NCI-H748 (cell line): Measurements from ENCODE around the gene ZNF292.
A peak's percentile ranks its signal among the peaks of the same experiment; 100 is the strongest.
"Not testable (repeated sequence)": the region's sequence is repeated elsewhere in the genome, so short reads cannot be mapped to it uniquely, and the experiment has no call there.

ENCODE experiments used
- DNase-seq: peaks from one replicate; lab custom pipeline; 2025; ENCODE audit not compliant: unreplicated experiment; lab: John Stamatoyannopoulos, UW

ZNF292 gene

DNA sequence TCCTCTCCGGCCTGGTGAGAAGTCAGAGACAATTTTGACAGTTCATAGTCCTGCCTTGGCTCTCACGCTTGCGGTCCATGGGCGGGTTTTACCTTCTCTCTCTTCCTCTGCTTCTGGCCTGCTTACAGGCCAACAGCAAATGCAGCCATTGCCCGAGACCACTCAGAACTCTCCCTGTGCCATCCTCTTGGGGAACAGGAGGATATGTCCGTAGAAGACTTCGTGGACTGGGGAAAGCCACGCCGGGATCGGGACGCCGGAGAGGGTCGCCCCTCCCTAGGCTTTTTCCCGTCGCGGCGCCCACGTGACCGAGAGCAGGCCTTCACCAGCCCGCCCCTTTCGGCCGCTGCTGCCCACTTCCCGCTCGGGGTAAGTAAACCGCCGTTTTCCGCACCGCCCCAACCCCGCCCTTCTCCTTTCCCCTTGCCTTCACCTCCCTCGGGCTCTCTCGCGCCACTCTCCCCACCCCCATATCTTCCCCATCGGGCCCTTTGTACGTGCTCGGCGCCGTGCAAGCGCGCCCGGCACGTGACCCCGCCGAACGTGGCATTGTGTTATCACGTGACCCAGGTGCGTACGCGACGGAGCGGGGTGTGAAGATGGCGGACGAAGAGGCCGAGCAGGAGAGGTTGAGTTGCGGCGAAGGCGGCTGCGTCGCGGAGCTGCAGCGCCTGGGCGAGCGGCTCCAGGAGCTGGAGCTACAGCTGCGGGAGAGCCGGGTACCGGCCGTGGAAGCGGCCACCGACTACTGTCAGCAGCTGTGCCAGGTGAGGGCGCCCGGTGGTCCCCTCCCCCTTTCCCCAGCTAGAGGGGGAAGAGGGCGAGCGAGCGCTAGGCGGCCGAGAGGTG, at the start of gene ZNF292:
Gene ZNF292 (plus strand): TSS at position 573 of the 849 bp plus-strand sequence. CDS start 27 bp downstream, at position 600.
- DNase-seq, result peak; percentile 99

DNA sequence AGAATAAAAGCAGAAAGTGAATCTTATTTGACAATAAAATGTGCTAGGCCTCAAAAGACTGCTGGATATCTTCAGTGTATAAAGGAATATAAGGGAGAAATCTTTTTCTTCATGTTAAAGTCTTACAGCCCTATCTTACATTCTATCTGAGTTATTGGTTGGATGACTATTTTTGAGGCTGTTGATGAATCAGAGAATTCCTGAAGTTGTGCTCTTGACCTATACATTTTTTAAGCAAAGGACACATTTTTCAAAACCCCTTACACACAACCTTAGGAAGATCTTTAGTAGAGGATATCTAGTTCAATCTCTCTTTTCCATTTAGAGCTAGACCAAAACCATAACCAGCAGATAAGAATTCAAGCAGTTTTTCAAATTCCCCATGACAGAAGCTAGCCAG, 49.5 kb upstream of the ZNF292 start:
- DNase-seq, result no peak

DNA sequence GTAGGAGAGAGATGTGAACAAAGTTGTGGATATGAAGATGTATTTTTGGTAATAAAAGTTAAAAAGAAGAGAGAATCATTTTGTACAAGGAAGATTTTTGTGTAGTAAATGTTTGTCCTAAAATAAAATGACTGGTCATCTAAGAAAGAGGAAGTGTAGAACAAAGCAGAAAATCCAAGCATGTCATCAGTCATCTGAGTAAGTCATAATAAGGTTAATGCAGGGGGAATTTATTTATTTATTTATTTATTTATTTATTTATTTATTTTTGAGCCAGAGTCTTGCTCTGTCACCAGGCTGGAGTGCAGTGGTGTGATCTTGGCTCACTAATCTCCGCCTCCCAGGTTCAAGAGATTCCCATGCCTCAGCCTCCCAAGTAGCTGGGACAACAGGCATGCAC, 44.7 kb upstream of the ZNF292 start:
- DNase-seq, result no peak

DNA sequence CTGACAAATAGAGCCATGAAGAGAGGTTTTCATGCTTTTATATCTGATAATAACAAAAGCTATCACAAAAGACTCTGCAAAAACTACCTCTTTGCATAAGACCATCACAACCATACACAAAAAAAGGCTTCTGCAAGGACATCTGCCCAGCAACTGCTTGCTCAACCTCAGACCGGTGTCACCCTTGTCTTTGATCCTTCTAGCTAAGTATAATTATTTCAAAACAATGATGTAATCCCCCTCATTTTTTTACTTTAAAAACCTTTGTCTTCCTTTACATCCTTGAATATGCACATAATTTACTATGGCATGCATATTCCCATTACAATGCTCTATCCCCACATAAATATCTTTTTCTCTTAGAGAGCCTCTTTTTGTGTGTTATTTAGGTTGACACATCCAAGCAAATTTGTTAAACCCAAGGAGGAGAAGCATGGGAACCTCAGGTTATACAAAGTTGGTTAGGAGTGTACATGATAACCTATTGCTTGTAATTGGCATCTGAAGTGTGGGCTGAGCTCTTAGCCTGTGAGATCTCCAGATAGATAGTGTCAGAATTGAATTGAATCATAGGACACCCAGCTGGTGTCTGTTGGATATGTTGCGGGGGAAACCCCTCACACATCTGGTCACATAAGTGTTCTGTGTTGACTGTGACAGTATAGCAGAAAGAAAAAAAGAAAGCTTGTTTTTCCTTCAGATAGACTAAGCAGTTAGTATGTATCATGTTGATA, 39.8 kb upstream of the ZNF292 start:
- no peak for DNase-seq

DNA sequence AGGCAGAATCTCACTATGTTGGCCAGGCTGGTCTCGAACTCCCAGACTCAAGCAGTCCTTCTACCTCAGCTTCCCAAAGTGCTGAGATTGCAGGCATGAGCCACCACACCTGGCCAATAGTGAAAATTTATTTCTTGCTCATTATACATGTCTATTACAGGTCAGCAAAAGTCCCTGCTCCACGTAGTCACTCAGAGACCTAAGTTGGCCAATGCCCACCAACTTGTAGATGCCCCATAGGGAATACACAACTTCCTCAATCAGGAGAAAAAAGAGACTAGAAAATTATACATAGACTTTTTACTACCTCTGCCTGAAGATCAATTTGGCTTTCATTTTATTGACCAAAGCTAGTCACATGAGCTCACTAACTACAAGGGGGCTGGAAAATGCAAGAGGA, 38.4 kb upstream of the ZNF292 start:
- DNase-seq, result no peak

DNA sequence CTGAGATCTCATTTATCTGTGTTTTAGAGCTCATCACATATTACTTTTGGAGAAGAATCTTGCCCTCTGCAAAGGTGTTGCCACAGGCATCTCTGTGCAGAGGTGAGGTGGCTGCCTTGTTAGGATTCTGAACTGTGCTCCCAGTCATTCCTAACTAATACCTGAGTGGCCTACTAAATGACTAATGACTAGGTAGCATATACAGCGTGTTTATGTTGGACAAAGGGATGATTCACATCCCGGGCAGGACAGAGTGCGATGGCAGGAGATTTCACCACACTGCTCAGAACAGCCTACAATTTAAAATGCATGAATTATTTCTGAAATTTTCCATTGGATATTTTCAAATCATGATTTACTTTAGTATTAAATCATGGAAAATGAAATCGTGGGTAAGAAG, 37.3 kb upstream of the ZNF292 start:
- DNase-seq, result no peak

DNA sequence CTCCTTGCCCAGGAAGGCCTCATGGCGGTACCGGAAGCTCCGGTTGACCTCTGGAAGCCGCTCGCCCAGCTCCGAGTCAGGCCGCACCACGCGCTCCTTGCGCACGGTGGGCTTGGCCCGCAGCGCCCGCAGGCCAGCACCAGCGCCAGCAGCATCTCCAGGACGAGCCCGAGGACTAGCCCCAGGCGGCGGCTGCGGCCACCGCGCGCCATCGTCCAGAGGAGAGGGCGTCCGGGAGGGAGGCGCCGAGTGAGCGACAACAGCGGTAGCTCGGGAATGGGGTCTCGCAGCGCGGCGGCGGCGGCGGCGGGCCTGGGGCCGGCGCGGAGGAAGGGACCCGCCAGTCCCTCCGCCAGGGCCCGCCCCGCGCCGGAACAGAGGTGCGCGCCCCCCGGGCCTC, 32.9 kb upstream of the ZNF292 start:
- DNase-seq, result no peak

DNA sequence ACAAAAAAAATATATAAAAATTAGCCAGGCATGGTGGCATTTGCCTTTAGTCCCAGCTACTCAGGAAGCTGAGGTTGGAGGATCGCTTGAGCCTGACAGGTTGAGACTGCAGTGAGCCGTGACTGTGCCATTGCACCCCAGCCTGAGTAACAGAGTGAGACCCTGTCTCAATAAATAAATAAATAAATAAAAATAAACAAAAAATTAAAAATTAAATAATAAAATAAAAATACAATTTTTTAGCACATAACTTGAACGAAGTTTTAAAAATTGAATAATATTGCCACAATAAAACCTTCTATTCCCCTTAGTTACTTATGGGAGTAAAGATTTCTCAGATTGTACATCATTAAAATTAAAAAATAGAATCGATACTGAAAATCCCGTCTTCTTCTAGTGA, 31.3 kb upstream of the ZNF292 start:
- DNase-seq, result no peak

DNA sequence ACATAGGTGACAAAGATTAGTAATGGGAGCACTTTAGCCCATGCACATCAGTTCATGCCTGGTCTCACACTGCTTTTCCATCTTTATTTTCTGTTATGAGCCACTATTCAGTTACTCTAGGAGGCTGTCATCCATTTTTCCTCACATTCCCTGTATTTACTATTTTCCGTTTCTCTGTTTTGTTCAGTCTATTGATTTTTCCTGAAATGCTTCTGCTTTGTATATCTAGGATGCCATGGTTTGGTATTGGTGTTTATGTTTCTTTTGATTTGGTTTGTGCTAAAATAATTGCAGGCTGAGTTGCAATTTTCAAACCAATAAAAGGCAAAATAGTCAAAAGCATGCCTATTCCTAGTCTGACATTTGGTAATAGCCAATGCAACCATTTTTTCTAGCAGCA, 28.9 kb upstream of the ZNF292 start:
- no peak for DNase-seq

DNA sequence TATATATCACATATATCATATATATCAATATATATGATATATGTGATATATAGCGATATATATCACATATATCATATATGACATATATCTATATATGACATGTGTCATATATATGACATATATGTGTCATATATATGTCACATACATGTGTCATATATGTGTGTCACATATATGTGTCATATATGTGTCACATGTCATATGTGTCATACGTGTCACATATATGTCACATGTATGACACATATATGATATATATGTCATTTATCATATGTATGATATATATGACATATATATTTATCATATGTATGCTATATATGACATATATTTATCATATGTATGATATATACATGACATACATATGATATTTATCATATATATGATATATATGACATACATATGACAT, 27.6 kb upstream of the ZNF292 start:
- DNase-seq, result no peak

DNA sequence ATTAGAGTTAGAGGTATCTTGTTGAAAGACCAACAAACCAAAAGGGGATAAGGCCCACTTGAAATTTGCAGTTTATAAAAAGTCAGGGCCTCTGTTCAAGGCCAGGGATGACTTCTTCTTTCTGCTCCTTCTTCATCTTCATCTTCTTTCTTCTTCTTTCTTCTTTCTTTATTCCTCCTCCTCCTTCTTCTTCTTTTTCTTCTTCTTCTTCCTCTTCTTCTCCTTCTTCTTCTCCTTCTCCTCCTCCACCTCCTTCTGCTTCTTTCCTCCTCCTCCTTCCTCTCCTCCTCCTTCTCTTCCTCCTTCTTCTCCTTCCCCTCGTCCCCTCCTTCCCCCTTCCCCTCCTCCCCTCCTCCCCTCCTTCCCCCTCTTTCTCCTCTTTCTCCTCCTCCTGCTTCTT, 18.4 kb upstream of the ZNF292 start:
- DNase-seq, result no peak

DNA sequence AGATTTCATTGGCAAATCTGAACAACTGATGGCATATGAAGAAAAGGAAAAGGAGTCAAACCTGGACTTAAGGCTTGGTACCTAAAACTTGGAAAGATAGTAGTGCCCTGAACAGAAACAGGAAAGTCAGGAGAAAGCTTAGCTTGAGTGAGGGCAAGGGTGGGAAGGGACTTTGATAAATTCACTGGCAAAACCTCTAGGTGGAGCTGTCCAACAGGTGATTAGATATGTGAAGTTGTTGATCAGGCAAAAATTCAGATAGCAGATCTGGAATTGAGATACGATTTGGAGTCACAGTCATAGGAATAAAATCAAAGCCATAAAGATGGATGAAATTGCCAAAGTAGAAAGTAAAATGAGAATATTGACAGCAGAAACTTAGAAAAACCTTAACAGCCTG, 16.1 kb upstream of the ZNF292 start:
- peak; percentile 65 for DNase-seq

DNA sequence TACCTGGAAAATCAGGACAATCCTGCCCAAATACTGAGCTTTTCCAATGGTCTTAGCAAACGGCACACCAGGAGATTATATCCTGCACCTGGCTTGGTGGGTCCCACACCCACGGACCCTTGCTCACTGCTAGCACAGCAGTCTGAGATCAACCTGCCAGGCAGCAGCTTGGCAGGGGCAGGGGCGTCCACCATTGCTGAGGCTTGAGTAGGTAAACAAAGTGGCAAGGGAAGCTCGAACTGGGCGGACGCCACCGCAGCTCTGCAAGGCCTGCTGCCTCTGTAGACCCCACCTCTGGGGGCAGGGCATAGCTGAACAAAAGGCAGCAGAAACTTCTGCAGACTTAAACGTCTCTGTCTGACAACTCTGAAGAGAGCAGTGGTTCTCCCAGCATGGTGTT, 15.4 kb upstream of the ZNF292 start:
- not testable (repeated sequence) for DNase-seq

DNA sequence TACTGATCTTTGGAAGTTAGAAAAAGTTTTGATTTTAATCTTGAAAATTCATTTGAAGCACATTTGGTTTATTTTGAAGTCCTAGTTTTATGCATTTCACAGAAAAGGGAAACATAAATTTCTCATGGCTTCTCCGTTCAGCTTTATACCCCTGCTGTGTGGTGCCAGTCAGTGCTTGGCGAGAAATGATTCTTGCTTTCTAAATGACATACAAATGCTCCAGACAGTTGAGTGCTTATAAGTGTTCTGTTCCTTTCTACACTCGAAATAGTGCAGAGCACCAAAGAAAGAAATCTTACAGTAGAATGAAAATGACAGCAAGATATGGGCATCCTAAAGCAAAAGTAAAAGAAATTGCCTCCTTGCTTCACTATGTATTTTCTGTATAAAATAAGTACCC, 9.0 kb upstream of the ZNF292 start:
- no peak for DNase-seq

DNA sequence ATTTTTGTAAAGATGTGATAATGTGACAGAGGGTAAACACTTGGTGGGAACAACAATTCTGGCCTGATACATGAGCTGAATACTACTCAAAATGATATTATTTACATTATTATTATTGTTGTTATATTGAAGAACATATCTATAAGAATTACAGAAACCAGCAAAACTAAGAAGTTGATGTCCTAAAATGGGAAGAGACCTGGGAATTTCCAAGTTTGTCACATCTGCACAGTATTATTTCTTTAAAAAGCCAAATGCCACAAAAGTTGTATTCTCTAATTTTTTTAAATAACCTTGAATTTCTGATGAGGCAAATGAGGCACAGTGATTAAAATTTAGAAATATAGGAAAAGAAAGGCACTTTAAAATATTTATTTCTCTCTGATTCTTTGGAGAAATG, 5.0 kb upstream of the ZNF292 start:
- no peak for DNase-seq

DNA sequence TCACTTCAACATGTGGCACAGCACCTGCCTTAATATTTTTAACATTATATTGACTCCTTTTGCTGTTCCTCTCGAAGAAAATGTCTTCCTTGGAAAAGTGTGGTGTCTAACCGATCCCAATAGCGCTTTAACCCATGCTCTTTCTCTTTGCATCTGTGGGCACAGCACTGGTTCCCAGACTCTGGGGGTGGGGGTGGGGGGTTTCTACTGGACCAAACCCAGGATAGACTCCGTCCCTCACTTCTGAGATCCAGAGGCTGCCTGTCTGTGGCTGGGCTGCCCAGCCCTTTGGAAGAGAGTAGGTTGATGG, 3.9 kb upstream of the ZNF292 start:
- DNase-seq, result no peak

DNA sequence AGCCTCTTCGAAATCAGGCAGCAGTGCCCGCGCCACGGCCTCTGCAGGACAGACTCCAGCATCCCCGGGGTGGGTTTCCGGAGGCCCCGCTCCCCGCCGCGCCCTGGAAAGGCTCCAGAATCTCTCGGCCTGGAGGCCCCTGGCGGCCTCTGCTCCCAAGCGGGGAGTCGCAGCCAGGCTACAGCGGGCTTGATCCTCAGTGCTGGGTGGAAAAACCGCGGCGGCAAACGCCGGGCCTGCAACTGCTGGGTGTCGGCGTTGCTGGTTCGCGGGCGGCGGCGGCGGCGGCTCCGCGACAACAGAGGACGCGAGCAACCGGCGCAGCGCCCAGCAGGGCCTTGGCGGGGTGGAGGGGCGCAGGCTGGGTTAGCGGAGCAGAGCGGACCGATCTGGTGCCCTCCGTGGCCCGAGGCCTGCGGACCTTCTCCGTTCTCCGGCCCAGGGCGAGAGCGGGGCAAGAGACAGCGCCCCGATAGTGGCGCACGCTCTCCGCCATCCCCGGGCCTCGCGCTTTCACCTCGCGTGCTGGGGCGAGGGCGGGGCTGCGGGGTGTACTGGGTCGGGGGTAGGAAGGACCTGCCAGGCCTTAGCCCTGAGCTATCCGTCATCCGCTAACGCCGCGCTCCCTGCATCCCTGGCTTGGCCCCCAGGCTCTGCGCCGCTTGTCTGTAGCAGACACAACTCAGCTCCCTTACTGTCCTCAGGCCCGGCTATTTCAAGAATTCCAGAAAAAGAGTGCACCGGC, 3.4 kb upstream of the ZNF292 start:
- DNase-seq, result peak; percentile 89

DNA sequence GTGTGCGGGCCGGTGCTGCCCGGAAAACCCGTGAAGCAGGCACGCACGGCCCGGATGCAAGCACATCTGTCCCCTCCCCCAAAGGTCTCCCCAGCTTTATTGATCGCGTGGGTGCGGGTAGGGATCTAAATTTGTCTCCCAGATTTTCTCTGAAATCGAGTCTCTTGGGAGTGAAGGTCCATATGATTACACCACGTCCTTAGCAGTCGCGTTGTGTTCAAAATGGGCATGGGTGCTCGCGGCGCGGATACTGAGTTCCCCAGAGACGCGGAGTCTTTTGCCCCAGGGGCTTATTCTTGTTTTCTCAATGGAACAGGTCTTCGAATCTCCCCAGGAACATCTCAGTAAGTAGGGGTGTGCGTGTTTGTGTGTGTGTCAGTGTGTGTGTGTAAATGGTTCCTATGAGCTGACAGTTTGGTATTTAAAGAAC, 2.8 kb upstream of the ZNF292 start:
- peak; percentile 62 for DNase-seq

DNA sequence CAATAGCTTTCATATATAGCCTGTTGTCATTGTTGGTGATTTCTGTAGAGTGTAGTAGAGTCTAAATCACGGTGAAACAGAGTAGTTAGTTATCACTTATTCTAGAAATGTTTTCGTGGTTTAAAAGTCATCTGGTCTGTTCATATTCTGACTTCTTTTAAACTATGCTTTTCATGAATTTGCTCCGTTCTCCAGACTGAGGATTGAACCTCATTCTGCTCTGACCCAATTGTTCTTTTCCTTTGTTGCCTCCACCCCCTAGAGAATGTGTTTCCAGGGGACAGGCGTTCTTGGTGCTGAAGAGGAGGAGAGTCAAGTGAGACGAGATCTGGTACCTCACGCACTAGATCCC, 748 bp upstream of the ZNF292 start:
- DNase-seq, result no peak

DNA sequence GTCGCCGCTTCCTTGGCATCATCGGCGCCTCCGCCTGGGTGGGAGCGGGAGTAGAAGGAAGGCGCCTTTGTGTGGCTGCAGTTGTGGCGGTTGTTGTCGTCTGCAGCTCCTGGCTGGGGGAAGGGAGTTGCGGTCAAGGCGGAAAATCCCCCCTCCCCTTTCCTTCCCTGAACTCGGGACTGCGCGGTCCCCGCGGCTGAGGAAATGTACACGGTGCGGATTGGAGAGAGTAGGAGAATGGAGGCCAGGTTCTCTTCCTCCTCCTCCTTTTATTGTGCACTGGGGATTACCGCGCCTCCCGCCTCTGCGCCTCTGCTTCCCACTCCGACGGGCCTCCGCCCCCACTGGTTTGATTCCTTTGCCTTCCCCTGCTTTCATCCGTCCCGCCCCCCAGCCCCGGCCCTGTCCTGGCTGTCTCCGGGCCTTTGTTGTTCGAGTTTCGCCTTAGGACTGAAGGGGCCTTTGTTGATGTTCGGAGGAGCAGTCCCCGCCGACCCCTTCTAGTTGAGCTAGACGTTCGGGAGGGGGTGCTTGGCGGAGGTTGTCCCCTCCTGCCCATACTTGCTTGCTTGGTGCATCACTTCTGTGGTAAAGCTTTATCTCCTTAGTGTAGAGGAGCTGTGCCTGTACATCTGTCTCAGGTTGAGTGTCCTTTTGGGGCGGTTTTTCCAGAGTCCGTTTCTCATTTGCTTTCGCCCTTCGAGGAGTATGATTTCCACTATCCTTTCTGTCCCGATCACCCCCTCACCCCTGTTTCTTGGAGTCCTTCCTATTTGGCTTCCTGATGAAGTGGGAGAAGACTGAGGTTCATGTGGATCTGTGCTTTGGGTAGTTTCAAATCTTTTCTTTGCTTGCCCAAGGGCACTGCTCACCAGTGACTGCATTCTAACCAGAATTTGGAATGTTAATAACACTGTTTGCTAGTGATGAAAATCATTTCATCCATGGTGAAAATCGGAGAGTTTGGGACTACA, 764 bp downstream of the ZNF292 start:
- peak; percentile 70 for DNase-seq

DNA sequence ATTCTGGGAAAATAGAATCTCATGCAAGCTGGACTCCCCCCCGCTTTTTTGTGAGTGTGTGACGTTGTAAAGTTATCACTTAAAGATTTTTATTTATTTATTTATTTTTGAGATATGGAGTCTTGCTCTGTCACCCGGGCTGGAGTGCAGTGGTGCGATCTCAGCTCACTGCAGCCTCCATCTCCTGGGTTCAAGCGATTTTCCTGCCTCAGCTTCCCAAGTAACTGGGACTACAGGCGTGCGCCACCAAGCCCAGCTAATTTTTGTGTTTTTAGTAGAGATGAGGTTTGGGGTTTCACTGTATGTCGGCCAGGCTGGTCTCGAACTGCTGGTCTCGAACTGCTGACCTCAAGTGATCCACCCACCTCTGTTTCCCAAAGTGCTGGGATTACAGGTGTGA, 2.2 kb downstream of the ZNF292 start:
- DNase-seq, result not testable (repeated sequence)
